Vagina (tissue), 2 donors: ENCODE results near the gene ARHGAP33. TPM values are rescaled to one million over a fixed set of nuclear protein-coding genes. Genes with fewer than 3 reads are reported as not detected.

Experiments
- DNase-seq, 2 donors: peaks; one replicate each; pipeline ENCODE4 v3.0.0-alpha.2; 2017; ENCODE audit errors: extremely low spot score in 2 of 2
- H3K27ac ChIP-seq: fragments of 200-600 bp; sonication (generic); one replicate; pipeline ENCODE4 v1.5.1; 2019
- H3K27me3 ChIP-seq: fragments of 200-600 bp; sonication (generic); one replicate; pipeline ENCODE4 v1.5.1; 2019
- H3K36me3 ChIP-seq, 2 donors: fragments of 200-600 bp; sonication (generic); one replicate each; pipeline ENCODE4 v1.5.1; 2017 to 2019
- H3K4me1 ChIP-seq: fragments of 200-600 bp; sonication (generic); one replicate; pipeline ENCODE4 v1.5.1; 2019
- H3K4me3 ChIP-seq, 2 donors: fragments of 200-600 bp; sonication (generic); 1 replicate in 1 of 2; 2 replicates in 1 of 2; pipeline ENCODE4 v1.5.1; 2016 to 2019
- H3K9me3 ChIP-seq: fragments of 200-600 bp; sonication (generic); one replicate; pipeline ENCODE4 v1.5.1; 2019
- CTCF ChIP-seq, 3 experiments: fragments of 450-650 bp in 2 of 3; fragments of 200-600 bp in 1 of 3; sonication (generic) in 1 of 3; IDR thresholded peaks; one replicate each; pipeline ENCODE4 v1.5.1; 2017 to 2019; ENCODE audit warnings: antibody characterized with exemption in 3 of 3, mild to moderate bottlenecking in 2 of 3, moderate library complexity in 2 of 3
- POLR2A ChIP-seq, 2 donors: fragments of 450-650 bp; IDR thresholded peaks; one replicate each; pipeline ENCODE4 v1.6.1; 2017; ENCODE audit warnings: antibody characterized with exemption in 2 of 2, mild to moderate bottlenecking in 2 of 2, moderate library complexity in 2 of 2
- POLR2AphosphoS5 ChIP-seq, 2 donors: sonication (generic); formaldehyde crosslinking; IDR thresholded peaks; one replicate each; pipeline ENCODE4 v1.9.0; 2017; ENCODE audit warnings: antibody characterized with exemption in 2 of 2, mild to moderate bottlenecking in 2 of 2, low read depth in 1 of 2; ENCODE audit not compliant: insufficient read depth in 1 of 2
- intact Hi-C: fragments of 100-400 bp; cut with DNase I; formaldehyde crosslinking; loops from one replicate; pipeline ENCODE4 v1.15.1; 2023
- total RNA-seq: library from RNA; depleted of rRNA; stranded (reverse); fragments of >200 nt; gene quantifications from one replicate; pipeline ENCODE4 v1.2.3, GENCODE V29; 2016

ARHGAP33 gene
- total RNA-seq, 1 donor from 2014 or later = 35.4 TPM

GRCh38 chr19:35744430-35745327, 30.7 kb upstream of the ARHGAP33 start:
- peak overlapping the region; percentile 100 for H3K27ac ChIP-seq
- TF ChIP-seq CTCF (IDR thresholded peaks at IDR 0.05) (peak in 2 of 3 experiments; percentile 30 to 47), POLR2A (IDR thresholded peaks at IDR 0.05) (no peak), POLR2AphosphoS5 (IDR thresholded peaks at IDR 0.05; ENCODE audit: insufficient read depth in 1 of 2, low read depth in 1 of 2) (peak in 1 of 2 donors; percentile 73)
- H3K4me1 ChIP-seq = peaks cover 51% of the 10 kb centered on the region
- H3K27me3 ChIP-seq = no peaks in the 10 kb centered on the region
- H3K36me3 ChIP-seq = no peaks in the 10 kb centered on the region
- H3K9me3 ChIP-seq = no peaks in the 10 kb centered on the region
- peak overlapping the region; percentile 90 to 93 for H3K4me3 ChIP-seq
- DNase-seq = peak in 1 of 2 donors; percentile 98
- intact Hi-C loops = no loop called here

GRCh38 chr19:35745328-35746086, 29.9 kb upstream of the ARHGAP33 start, which contains the start of the genes PSENEN and U2AF1L4:
Gene PSENEN (plus strand): TSS chr19:35745651. CDS start chr19:35745931, 280 bp downstream.
Gene U2AF1L4 (minus strand): TSS chr19:35745418. CDS start chr19:35745391, 27 bp downstream.
- peak within 1 kb of the TSS; percentile 90 to 93 for H3K4me3 ChIP-seq
- no peaks in the 10 kb centered on the region for H3K27me3 ChIP-seq
- intact Hi-C loops = no loop called here
- DNase-seq = peak; percentile 99
- H3K36me3 ChIP-seq = no peaks in the 10 kb centered on the region
- peak within 1 kb of the TSS; percentile 100 for H3K27ac ChIP-seq
- peaks cover 53% of the 10 kb centered on the region for H3K4me1 ChIP-seq
- peak; percentile 75 to 98 for TF ChIP-seq POLR2AphosphoS5 (IDR thresholded peaks at IDR 0.05; ENCODE audit: insufficient read depth in 1 of 2, low read depth in 1 of 2)
- no peak for TF ChIP-seq CTCF (IDR thresholded peaks at IDR 0.05)
- no peak for TF ChIP-seq POLR2A (IDR thresholded peaks at IDR 0.05)
- no peaks in the 10 kb centered on the region for H3K9me3 ChIP-seq

- H3K27me3 ChIP-seq = no peaks in the 10 kb centered on the region
- peak overlapping the region; percentile 90 to 93 for H3K4me3 ChIP-seq
- no peaks in the 10 kb centered on the region for H3K36me3 ChIP-seq
- no peaks in the 10 kb centered on the region for H3K9me3 ChIP-seq
- peaks cover 48% of the 10 kb centered on the region for H3K4me1 ChIP-seq
- H3K27ac ChIP-seq = peak overlapping the region; percentile 100
- no peak for TF ChIP-seq POLR2AphosphoS5 (IDR thresholded peaks at IDR 0.05; ENCODE audit: insufficient read depth in 1 of 2, low read depth in 1 of 2)
- no peak for TF ChIP-seq POLR2A (IDR thresholded peaks at IDR 0.05)
- TF ChIP-seq CTCF (IDR thresholded peaks at IDR 0.05) = no peak
- intact Hi-C loops = no loop called here
- DNase-seq = no peak
Observed at GRCh38 chr19:35746087-35746462, 29.3 kb upstream of the ARHGAP33 start.

GRCh38 chr19:35746531-35746930, 28.8 kb upstream of the ARHGAP33 start:
- no peak for DNase-seq
- no peak for TF ChIP-seq POLR2AphosphoS5 (IDR thresholded peaks at IDR 0.05; ENCODE audit: insufficient read depth in 1 of 2, low read depth in 1 of 2)
- TF ChIP-seq CTCF (IDR thresholded peaks at IDR 0.05) = no peak
- no peak for TF ChIP-seq POLR2A (IDR thresholded peaks at IDR 0.05)
- H3K27ac ChIP-seq = no peak overlapping the region
- peaks cover 45% of the 10 kb centered on the region for H3K4me1 ChIP-seq
- peak overlapping the region; percentile 90 to 93 for H3K4me3 ChIP-seq
- H3K9me3 ChIP-seq = no peaks in the 10 kb centered on the region
- intact Hi-C loops = no loop called here
- H3K27me3 ChIP-seq = no peaks in the 10 kb centered on the region
- H3K36me3 ChIP-seq = no peaks in the 10 kb centered on the region
